ENCODE measurements around the gene SMG9.

SMG9 gene, protein sequence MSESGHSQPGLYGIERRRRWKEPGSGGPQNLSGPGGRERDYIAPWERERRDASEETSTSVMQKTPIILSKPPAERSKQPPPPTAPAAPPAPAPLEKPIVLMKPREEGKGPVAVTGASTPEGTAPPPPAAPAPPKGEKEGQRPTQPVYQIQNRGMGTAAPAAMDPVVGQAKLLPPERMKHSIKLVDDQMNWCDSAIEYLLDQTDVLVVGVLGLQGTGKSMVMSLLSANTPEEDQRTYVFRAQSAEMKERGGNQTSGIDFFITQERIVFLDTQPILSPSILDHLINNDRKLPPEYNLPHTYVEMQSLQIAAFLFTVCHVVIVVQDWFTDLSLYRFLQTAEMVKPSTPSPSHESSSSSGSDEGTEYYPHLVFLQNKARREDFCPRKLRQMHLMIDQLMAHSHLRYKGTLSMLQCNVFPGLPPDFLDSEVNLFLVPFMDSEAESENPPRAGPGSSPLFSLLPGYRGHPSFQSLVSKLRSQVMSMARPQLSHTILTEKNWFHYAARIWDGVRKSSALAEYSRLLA

DNA sequence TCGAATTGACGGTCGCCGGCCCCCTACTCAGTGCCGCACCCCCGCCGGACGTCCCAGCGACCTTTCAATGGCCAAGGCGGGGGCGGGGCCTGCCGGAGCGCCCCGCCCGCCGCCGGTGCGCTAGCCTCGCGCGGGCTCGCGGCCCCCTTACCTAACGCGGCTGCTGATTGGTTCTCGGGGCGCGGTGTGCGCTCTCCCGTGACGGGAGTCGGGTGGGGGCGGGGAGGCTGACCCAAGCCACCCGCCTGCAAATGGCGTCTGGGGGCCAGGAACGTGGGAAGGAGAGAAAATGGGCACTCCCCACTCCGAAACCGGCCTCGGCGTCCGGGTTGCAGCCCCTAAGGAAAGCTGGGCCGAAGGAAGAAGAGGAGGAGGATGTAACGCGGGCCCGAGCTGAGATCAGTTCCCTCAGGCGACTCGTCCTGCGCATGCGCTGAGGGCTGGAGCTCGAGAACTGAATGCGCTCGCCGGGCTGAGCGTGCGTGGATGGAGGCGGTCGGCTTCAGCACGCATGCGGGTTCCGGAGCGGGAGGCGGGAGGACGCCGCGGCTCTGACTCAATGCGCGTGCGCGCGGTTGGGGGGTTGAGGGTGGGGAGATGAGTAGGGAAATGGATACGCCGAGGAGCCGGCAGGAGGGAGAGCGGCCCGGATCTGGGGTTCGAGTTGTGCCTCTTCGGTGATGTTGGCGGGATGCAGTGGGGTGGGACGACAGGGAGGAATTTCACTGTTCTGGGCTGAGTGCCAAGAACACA is at the start of gene SMG9:
Gene SMG9, minus strand, starts transcription at position 460 of the 753 bp plus-strand sequence. CDS start 4,221 bp downstream, outside the sequence.
- DNase-seq (ENCODE audit: low read depth in 3 of 3): peak; percentile 96 to 98 (median 96)

DNA sequence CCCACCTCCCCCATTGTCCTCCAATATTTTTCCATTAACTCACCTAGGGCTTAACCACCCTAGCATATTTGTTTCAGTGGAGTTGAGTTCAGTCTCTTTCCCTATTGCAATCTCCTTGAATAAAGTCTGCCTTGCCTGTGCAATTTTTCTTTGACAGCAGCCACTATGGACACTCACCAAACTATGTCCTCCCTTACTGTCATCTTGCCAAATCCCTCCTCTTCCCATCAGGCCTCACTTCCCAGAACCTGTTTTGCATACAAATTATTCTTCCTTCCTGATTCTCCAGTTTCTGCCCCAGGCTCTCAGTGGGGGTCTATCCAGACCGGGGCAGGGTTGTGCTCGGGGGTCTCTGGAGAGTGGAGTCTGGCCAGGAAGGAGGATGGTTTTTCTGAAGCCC is 49.7 kb upstream of the SMG9 start:
- DNase-seq (ENCODE audit: low read depth in 3 of 3): no peak

DNA sequence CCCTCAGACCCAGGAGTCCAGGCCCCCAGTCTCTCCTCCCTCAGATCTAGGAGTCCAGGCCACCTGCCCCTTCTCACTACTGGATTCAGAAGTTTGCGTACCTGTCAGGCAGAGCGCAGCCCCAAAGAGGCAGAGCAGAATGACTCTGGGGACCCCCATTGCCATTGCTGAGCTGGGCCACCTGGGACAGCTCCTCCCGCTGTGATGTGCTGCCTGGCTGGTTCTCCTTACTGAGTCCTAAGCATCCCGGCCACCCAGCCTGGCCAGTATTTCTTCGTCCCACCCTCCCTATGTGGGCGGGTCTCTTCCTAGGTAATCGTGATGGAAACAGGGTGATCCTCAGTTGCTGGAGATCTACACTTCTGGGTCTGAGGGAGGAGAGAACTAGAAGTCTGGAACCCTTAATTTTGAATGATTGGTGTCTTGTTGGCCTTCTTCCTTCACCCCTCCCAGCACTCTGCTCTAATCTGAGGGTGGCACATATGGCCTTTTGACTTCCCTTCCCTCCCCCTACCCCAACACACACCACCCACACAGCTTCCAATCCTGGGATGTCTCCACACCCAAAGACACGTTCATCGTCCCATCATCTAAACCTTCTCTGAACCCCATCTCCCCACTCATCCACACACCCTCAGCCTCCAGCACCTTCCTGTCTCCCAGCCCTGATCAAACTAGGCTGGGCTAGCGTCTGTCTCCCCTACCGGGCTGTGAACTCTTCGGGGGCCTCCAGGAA is 47.6 kb upstream of the SMG9 start, which contains the start of gene LYPD5:
Gene LYPD5, minus strand, starts transcription at position 232 of the 736 bp plus-strand sequence. Its CDS starts 67 bp downstream, at position 165.
- DNase-seq (ENCODE audit: low read depth in 3 of 3): no peak

DNA sequence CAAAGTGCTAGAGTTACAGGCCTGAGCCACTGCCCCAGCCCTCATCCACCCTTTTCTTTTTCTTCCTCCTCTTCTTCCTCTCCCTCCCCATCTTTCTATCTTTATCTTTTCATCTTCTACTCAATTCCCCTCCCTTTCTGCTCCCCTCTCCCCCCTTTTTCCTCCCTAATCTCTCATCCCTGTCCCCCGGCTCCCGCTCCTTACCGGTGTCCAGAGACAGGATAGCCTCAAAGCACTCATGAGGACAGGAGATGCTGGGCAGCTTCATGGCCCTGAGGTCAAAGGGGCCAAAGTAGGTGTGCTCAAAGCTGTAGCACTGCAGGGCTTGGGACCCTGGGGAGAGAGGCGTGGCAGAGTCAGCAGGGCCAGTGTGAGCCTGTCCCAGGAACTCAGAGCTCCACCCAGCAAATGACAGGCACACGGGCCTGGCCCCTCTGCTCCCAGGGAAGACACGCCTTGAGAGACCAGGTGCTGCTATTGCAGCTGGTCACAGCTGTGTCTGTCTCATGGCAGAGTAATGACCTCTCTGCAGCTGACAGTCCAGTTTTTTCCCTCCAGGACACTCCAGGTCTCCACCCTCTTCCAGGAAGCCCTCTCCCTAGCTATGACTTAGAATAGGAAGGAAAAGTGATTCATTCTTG is 44.9 kb upstream of the SMG9 start:
- DNase-seq (ENCODE audit: low read depth in 3 of 3): no peak

DNA sequence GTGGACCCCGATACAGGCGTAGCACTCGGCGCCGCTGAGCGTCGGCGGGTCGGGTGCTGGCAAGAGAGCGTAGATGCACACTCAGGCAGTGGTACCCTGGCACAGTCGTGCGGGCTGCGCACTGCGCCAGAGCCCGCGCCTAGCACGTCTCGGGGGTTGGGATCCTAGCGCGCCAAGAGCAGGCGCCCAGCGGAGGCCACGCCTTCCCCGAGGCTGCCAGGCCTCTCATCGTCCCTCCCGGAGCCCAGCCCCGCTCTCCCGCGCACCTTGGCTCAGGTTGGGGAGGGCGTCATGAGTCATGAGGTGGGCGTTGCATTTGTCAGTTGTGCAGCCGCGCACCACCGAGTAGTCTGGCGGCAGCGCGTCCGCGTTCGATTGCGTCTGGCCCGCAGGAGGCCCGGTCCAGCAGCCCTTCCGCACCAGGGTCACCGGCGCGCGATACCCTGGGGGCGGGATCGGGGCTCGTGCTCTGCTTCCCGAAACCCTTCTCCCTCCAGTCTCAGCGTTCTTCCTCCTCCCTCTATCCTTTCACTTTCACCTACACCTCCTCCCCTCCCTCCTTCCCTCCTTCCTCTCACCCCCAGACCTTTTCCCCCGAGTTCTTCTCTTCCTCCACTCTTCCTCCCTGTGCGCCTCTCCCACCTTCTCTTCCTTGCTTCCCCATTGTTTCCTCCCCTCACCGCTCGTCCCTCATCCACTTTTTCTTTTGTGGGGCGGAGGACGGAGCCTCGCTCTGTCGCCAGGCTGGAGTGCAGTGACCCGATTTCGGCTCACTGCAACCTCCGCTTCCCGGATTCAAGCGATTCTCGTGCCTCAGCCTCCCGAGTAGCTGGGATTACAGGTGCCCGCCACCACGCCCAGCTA is 44.0 kb upstream of the SMG9 start:
- peak in 2 of 3 experiments; percentile 46 to 74 for DNase-seq (ENCODE audit: low read depth in 3 of 3)

DNA sequence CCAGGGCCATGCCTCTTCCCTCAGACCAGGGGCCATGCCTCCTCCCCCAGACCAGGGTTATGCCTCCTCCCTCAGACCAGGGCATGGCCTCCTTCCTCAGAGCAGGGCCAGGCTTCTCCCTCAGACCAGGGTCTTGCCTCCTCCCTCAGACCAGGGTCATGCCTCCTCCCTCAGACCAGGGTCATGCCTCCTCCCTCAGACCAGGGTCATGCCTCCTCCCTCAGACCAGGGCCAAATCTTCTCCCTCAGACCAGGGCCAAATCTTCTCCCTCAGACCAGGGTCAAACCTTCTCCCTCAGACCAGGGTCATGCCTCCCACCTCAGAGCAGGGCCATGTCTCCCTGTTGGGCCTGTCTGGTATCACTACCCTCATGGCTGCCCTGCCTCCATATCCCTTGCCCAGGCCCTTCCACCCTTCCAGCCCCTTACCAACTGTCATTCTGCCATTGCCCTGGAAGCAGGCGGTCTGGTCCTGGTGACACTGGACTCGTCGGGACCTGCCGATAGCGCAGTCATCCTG is 43.3 kb upstream of the SMG9 start:
- DNase-seq (ENCODE audit: low read depth in 3 of 3): no peak

DNA sequence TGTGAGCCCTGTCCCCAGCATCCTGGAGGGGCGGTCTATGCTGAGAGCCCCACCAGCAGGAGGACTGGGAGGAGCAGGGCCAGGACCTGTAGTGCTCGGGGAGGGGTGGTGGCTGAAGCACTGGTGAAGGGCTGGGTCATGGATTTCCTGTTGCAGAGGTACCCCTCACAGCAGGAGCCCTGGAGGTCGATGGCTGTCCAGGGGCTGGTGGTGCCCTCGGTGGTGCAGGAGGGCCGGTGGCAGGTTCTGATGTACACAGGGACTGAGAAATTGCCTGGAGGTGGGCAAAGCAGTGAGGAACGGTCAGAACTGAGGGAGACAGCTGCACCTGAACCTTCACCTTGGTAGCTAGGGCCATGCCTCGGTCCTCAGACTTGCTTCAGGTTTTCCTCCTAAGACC is 42.8 kb upstream of the SMG9 start:
- no peak for DNase-seq (ENCODE audit: low read depth in 3 of 3)

DNA sequence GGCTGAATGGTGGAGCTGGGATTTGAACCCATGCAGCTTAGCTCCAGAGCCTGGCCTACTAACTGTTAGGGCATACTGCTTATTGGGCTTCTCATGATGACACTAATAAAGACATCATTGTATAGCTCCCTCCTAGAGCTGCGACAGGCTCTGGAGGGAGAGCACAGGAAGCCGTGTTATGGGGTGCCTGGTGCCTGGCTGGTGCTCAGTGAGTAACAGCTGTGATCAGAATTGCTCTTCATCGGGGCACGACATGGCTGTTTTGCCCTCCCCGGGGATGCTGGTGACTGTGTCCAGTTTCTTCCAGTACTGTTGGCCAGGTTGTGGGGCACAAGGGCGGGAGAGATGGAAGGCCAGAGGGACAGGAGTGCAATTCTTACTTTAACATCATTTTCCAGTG is 42.4 kb upstream of the SMG9 start:
- DNase-seq (ENCODE audit: low read depth in 3 of 3): no peak

DNA sequence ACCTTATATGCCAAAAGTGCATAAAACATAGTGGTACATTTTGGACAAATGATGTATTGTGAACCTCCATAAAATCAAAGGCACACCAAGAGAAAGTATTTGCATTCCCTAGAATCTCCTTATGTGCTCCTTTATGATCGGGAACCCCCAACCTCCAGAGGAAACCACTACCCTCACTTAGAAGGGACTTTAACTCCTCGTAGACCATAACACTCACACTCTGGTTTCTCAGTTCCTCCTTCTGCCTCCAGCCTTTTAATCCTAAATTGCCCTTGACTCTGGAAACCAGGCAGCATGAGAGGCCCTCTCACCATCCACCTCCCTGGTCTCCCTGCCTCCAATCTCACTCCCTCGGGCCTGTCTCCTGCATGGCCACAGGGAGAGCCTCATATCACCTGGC is 35.8 kb upstream of the SMG9 start:
- no peak for DNase-seq (ENCODE audit: low read depth in 3 of 3)

DNA sequence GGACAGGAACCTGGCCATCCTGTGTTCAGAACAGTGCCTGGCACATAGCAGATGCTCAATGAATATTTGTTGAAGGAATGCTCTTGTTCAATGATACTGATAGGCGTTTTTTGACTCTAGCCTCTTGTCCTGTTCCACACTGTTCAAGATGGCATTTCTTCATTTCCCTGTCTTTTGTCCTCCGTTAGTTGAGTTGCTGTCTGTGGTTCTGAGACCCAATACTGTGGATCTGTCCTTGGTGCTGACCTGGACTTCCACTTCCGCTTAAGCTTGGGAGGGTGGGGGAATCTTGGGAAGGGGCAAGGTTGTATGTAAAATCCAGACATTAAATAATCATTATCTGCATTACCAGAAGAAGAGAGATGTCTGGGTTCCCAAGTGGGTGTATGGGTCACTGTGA is 34.3 kb upstream of the SMG9 start:
- no peak for DNase-seq (ENCODE audit: low read depth in 3 of 3)

DNA sequence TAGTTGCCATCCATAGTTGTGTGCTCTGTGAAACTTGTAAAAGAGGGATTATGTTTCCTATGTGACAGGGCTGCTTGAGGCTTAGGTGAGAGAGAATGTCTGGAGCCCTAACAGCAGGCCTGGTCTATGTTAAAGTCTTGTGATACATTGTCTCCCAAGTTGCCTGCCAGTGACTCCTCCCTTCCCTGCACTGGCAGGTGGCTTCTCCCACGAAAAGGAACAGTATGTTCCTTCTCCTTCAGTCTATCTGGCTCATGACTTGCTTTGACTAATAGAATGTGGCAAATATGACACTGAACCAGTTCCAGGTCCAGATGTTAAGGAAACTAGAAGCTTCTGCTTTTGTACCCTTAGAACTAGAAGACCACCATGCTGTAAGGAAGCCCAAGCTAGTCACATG is 31.9 kb upstream of the SMG9 start:
- no peak for DNase-seq (ENCODE audit: low read depth in 3 of 3)

DNA sequence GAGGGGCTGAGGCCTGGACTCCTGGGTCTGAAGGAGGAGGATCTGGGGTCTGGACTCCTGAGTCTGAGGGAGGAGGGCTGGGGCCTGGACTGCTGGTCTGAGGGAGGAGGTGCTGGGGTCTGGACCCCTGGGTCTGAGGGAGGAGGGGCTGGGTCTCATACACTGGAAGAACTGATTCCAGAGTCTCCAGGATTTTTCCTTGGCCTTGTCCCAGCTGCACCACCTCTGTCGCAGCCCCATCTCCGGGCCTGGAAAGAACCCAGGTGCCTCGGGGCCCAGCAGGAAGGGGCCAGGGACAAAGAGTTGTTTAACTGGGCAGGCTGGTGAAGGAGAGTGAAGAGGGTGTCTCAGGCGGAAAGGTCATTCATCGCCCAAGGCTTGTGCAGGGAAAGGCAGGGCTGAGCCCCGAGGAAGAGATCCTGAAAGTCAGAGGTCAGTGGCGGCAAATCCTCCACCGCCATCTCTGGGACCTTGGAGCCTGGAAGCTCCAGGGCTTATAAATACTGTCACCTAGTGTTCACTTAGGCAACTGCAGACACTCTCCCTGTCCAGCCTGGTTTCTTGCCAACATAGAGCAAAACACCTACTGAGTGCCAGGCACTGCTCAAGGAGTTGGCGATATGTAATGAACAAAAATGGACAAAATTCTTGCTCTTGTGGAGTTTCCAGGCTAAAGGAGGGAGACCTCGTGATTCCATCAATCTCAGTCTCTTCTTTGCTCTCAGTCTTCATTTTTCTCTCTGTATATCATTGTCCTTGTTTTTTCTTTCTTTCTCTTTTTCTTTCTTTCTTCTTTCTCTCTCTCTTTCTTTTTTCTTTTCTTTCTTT is 30.4 kb upstream of the SMG9 start:
- peak in 1 of 3 experiments; percentile 44 for DNase-seq (ENCODE audit: low read depth in 3 of 3)

DNA sequence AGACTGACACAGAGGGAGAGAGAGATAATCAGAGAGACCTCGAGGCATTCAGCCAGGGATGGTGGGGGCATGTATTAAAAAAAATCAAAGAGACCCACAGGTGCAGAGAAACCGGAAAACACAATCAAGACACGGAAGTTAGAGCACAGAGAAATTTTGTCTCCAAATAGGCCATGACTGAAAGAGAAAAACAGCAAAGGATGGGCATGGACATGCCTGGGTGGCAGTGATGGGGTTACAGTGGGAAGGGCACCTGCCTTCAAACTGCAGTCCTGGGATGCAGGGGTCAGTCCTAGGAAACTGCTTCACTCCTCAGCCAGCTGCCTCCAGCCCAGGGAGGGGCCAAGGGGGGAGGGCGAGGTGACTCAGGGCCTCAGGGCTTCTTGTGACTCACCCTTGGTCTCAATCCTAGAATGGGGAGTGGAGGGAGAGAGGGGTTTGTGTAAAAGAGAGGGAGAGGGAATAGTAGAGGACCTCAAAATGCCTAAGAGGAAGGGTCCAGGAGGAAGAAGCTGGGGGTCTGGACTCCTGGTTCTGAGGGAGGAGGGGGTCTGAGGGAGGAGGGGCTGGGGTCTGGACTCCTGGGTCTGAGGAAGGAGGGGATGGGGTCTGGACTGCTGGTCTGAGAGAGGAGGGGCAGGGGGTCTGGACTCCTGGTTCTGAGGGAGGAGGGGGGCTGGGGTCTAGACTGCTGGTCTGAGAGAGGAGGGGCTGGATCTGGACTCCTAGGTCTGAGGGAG is 29.6 kb upstream of the SMG9 start:
- peak in 2 of 3 experiments; percentile 40 to 70 for DNase-seq (ENCODE audit: low read depth in 3 of 3)

DNA sequence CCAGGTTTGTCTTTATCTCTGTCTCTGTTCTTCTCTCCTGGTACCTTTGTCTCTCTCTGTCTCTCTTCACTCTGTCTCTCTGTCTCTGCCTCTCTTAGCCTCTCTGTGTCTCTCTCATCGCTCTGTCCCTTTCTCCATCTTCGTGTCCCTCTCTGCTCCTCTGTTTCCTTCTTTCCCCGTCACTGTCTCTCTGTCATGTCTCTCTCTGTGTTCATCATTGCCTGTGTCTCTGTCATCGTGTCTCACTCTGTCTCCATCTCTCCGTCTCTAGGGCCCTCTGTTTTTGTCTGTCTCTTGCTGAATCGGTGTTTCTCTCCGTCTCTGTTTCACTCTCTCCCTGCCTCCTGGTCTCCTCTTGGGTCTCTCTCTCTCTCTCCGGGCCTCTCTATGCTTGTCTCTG is 28.9 kb upstream of the SMG9 start:
- DNase-seq (ENCODE audit: low read depth in 3 of 3): no peak

DNA sequence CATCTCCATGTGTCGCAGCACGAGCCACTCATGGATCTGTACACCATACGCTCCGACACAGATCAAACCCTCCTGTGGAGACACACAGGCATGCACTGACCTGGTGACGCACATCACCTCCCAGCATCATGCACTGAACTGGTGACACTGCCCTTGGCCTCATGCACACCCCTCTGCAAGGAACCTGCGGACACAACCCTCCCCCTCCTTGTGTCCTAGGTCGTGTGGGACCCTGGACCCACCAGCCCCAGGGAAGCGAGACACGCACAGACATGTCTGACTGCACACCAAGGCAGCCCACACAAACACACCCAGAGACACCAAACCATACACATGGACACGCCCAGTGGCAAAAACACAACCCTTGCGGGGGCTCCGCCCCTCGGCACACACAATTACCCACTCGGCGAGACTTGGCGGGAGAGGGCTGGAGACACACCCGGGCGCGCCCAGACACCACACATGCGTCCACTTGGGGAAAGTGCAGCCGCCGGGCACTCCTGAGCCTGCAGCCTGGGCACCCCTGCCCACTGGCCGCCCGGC is 28.0 kb upstream of the SMG9 start:
- no peak for DNase-seq (ENCODE audit: low read depth in 3 of 3)

DNA sequence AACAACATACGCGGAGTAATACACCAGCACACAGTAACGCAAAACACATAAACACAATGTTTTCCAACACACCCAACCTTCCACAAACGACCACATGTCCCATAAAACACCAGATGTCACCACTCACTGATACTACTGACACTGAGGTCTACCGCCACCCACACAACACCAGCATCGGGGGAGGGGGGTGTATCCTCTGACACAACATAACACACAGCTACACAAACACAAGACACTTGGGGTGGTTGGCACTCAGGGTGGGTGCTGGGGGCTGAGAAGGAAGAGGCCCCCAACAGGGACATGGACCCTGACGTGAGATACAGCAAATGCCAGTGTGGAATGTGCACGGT is 27.5 kb upstream of the SMG9 start:
- no peak for DNase-seq (ENCODE audit: low read depth in 3 of 3)

DNA sequence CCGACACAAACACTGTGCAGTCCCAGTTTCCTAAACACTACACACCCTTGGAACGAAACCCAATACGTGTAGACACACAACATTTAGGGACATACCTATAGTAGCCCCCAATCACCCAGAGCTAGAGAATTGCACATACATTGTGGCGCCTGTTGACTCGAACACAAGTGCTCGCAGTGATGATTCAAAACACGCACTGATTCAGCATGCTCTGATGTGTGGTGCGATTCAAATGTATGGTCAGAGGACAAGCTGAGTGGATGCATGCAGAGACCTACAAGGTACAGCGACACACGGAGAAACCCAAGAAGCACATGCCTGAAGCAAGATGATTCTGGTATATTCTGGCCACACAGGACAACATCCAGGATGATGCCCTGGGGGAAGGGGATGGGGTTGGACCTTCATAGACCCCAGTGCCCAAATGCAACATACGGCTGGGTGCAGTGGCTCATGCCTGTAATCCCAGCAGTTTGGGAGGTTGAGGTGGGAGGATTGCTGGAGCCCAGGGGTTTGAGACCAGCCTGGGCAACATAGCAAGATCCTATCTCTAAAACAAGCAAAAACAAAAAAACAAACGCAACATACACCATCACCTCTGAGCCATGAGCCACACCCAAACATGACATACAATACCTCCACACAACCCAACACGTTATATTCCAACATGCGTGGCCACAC is 27.0 kb upstream of the SMG9 start:
- DNase-seq (ENCODE audit: low read depth in 3 of 3): no peak

Data from stimulated activated CD4-positive, alpha-beta T cell treated with anti-CD3 and anti-CD28 coated beads, TNF-alpha, amount 100 ng/mL, for 24 hours (primary cell).